ENCODE results near the gene FLT3.

Gene FLT3

DNA sequence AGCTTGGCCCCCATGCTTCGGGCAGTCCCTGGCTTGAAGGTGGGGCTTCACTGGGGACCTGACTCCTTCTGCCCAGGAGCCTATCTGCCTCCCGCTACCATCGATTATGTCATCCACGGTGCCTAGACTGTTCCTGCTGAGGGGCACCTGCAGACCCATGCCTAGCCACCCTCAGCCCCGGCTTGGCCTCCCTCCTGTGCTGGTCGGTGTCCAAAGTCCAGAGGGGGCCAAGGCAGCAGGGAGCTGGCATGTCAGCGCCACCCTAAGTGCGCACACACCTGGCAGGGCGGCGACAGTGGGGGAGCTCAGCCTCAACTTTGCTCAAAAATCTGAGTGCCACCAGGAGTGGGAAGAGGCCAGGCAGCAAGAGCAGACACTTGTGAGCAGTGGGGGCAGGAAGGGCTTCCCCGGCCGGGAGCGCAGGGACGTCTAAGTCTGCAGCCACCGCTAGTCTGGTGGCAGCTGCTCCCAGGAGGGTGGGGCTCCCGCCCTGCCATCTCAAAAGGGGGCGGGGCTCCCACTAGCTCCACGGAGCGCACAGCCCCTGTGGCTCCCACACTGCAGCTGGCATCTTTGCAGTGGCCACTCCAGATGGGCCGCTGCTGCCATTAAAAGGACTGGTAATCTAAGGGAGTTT, 98.4 kb downstream of the FLT3 start:
- no peak for DNase-seq (ENCODE audit: low spot score)

DNA sequence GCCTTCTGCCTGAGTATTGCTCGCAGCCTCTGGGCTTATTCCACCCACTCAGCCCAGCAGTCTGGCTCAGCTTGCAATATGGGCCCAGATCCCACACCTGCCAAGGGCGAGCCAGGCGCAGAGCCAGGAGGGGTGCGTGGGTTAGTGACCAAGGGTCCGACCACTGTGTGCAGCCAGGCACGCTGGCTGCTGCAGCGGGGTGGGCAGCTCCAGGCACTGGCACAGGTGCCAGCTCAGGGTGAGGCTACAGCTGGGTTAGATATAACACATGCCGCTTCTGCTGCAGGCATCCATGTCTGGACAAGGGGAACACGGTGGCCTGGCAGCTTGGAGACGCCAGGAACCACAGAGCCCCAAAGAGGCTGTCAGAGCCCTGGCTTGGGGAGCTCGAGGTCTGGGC, 99.3 kb downstream of the FLT3 start:
- no peak for DNase-seq (ENCODE audit: low spot score)

DNA sequence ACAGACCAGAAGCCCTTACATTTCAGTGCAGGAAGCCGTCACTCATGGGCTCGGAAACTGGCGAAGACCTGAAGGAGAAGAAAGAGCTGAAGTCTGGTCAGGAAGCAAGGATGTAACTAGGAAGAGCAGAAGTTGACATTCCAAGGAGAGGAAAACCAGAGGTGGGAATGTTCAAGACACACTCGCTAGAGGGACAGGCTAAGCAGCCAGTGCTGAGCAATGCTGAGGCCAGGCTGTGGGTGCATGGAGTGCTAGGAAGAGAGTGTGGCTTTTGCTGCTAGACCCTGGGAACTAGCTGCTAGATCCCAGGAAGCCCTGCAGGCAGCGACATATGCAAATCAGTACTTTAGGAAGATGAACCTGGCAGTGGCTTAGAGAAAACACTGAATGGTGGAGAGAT, 99.8 kb downstream of the FLT3 start:
- no peak for DNase-seq (ENCODE audit: low spot score)

DNA sequence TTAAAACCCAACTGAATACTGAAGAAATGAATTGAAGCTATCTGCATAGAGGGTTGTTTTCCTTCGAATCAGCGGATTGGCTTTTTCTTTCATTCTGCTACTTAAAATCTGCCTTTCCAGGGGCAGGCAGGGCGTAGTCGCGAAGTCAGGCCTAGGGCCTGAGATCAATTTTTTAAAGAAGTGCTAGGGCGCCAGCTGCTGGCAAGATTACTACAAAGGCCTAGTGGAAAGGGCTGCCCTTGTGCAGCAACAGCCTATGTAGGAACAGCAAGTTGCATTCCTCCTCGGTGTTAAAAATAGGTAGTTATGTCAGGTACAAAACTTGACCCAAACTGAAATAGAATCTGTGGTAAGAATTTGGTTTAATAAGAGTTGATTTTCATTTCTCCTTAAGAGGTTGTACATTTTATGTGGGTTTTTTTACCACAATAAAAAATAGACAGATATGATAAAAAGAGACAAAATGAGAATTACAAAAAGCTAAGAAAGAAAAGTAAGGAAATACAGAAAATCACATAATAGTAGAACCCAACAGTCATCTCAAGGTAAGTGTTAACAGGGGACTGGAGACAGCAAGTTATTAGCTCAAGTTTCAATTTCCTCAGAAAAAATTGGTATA, 102.4 kb downstream of the FLT3 start:
- DNase-seq (ENCODE audit: low spot score): peak; percentile 16

DNA sequence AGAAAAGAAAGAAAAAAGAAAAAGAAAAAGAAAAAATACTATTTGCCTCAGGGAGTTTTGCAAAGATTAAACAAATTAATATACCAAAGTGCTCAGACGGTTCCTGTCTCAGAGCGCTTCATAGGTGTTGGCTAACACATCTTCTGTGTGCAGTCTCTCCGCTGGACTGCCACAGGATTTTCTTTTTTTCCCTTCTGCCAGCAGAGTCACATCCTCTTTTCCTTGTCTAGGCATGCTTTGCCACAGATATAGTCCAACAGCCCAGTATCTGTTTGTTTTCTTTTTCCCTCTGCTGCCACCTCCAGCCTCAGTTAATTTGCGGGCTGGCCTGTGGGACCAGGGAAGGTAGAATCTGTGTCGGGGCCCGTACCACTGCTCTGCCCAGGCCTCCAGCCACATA, 108.5 kb downstream of the FLT3 start:
- DNase-seq (ENCODE audit: low spot score): no peak

DNA sequence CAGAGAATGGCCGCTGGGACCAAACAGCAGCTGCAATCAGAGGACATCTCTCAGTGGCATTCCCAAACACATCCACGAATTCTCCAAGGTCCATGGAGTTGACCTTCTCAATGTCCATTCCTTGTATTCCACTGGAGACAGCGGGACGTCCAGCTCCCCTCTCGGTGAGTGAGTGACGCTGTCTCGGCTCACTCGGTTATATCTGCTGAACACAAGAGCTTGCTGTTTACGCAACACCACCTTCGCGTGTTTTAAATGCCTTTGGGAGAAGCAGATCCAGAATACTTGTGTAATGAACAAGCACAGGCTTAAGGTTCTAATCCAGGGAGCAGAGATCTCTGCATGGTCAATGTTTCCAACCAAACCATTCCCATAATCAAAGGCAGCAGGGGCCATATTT, 111.9 kb downstream of the FLT3 start, which contains the start of gene URAD:
URAD (minus strand) TSS at position 174 of the 400 bp plus-strand sequence; CDS start at position 118, 56 bp downstream.
- no peak for DNase-seq (ENCODE audit: low spot score)

DNA sequence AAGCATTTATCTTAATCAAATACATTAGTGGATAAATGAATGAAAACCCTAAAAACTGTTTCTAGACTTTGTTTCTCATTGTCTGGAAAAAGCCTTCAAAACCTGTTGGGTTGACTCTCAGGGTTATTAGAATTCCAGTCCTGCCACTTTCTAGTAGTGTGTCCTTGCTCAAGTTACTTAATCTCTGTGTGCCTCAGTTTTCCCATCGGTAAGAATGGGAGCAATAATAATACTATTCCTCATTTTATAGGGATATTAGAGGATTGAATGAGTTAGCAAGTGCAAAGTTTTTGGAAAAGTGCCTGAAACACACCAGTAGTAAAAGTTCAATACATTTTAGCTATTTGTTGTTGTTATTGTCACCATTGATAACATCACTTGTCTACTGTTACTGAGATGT, 114.8 kb downstream of the FLT3 start:
- no peak for DNase-seq (ENCODE audit: low spot score)

DNA sequence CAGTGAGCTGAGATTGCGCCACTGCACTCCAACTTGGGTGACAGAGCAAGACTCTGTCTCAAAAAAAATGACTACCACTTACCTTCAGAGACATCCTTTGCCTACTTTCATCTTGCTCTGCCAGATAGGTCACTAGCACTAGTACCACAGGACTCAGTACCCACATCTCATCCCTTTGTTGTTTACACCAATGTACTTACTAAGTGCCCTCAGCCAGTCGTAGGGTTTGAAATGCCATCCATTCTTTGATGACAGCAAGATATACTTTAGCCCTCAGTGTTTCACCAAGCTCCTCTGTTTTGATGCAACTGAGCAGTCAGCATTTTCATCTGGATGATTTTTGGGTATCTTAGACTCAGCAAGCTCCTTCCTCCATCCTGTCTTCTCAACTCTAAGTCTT, 118.0 kb downstream of the FLT3 start:
- no peak for DNase-seq (ENCODE audit: low spot score)

DNA sequence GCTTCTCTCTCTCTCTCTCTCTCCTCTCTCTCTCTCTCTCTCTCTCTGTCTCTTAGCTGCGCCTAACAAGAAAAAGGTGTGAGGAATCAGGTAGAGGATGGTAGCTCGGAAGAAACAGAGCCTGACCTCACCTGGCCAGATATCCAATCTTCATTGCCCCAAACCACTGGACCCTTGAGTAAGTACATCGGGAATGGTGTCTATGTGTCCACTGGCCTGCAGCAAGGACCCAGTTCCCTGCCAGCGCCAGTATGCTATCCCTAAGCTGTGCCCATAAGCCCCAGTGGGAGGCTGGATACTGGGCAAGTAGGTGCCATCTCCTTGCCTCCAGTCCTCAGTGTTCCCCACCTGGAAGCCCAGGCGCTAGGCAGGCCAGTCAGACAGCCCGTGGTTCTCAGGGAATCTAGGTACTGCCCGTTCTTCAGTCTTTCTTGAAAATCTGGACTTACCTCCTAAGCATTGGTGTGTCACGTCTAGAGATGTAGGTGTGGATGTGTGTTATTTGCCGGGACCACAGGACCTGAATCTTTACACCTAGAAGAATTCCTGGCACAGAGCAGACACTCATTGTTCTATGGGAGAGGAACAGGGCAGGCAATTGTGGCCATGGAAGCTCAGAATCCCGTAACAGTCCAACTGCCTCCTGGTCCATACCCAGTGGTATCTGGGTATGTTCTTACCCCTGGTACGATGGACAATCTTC, 119.2 kb downstream of the FLT3 start:
- DNase-seq (ENCODE audit: low spot score): no peak

DNA sequence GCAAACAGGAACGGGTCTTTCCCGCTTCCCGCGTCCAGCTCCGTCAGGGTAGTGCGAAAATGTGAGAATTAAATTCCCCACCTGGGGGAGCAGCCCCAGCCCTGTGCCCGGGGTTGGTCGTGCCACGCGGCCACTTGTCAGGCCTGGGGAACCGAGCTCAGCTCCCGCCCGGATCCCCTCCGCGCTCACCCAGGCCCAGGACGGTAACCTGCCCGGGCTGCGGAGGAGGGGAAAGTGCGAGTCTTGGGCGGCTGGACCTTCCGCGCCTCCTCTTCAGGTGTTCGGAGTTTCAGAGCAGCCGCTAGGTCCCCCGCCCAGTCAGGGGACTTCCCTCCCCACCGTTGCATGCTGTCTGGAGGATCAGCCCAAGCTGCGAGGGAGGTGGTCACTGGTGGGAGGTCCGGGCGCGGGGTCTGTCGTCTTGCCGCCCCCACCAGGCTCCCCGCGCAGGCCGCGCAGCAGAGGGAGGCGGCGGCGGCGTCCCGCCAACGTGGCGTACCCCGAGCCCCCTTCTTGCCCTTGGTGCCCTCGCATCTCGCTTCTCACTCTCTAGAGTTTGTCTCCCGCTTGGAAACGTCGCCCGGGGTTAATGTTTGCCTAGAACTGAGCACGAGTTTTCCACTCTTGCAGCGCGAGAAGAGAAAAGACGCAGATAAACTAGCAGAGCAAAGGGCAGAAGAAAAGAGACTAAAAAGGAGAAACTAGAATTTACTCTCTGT, 119.9 kb downstream of the FLT3 start:
- no peak for DNase-seq (ENCODE audit: low spot score)

DNA sequence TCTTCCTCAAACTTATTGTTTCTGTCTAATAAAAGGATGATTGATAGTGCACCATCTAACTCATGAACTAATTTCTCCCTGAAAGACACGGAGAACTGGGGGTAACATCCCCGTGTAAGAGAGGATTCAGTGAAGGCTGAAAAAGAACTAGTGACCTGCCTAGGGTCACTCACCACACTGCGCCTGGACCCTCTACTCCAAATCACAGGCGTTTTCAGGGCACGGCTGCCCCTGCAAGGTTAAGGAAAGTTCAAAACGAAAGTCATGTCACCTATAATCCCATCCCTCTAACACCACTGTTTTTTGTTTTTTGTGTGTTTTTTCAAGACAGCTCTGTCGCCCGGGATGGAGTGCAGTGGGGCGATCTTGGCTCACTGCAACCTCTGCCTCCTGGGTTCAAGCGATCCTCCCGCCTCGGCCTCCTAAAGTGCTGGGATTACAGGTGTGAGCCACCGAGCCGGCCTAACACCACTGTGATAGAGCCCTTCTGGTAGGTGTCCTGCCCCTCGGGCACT, 120.6 kb downstream of the FLT3 start:
- no peak for DNase-seq (ENCODE audit: low spot score)

DNA sequence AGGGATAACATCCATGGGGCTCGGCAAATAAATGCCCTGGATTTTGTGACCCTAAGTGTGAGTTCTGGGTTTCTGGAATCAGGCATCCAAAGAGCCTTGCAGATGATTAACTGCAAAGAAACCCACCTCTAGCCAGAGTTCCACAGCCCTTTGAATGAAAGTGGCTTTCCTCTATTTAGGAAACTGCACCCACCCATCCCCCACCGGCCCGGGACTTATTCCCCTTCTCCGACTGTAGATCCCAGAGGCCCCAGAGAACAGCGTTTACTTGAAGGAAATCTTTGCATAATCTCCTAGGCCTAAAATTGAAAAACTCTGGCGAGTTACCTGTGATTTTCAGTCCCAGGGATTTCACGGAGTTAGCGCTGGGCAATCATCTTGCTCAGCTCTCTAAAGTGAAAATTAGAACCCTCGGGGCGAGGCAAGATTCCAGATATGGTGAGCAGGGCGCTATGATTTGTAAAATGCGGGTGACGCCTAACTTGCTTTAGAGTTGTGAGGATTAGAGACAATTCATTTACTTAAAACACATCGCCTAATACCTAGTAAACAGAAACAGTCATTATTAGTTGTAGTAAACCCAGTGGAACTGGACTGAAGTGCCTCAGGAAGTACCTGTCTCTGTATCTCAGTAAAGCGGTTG, 121.3 kb downstream of the FLT3 start:
- DNase-seq (ENCODE audit: low spot score): no peak

DNA sequence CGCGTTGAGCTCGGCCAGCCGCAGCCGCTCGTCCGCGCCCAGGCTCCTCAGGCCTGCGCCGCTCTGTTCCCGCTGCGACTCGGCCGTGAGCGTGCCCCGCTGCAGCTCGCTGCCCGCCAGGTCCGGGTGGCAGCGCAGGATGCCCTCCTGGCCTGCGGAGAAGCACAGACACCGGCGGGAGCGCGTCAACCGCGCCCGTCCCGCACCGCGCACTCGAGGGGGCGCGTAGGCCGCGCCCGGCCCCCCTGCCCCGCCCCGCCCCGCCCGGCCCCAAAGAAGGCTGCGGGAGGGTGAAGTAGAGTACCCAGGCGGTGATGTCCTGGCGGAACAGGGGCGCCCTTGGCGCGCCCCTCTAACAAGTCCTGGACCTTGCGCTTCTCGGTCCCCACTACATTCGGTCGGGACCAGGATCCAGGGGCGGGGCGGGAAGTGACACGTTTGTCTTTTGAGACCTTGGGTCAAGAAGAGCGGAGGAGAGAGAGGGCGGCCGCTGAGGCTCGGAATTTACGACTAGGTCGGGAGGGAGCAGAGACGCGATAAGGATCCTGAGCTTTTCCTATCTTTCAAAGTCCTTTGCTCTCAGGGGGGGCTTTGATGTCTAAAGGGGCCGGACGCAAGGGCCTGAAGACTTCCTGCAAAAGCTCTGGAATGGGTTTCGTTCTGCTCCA, 121.9 kb downstream of the FLT3 start:
- DNase-seq (ENCODE audit: low spot score): no peak

DNA sequence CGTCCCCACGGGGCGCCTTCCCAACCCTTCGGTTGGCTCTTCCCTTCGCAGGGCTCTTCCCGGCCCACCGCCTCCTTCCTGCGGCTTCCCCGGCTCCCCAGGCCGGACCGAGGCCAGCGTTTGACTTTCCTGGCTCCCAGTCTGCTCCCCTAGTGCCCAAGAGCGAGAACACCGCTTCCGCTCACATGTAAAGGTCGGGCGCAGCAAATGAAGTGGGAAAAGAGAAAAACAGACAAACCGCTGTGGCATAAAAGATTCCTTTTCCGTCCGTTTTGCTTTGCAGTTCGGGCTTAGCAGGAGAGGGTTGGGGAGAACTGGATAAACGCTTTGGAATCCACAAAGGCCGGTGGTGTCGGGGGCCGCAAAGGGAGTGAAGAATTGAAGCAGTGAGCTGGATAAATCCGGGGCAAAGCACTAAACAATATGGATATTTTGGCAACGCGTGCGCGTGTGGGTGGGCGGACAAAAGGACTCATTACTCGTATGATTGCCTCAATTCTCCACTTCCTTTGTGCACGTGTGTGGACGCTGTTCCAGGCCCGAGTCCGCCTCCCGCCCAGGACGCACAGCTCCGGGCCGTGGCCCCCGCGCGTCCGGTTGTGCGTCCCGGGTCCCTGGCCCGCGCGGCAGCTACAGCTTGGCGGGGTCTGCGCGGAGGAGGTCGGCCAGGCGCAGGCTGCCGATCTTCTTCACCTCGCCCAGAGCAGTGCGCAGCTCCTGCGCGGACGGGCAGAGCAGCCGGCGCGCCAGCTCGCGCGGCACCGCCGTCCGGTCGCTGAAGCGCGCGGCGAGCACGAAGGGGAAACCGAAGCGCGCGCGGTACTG, 122.7 kb downstream of the FLT3 start:
- no peak for DNase-seq (ENCODE audit: low spot score)

DNA sequence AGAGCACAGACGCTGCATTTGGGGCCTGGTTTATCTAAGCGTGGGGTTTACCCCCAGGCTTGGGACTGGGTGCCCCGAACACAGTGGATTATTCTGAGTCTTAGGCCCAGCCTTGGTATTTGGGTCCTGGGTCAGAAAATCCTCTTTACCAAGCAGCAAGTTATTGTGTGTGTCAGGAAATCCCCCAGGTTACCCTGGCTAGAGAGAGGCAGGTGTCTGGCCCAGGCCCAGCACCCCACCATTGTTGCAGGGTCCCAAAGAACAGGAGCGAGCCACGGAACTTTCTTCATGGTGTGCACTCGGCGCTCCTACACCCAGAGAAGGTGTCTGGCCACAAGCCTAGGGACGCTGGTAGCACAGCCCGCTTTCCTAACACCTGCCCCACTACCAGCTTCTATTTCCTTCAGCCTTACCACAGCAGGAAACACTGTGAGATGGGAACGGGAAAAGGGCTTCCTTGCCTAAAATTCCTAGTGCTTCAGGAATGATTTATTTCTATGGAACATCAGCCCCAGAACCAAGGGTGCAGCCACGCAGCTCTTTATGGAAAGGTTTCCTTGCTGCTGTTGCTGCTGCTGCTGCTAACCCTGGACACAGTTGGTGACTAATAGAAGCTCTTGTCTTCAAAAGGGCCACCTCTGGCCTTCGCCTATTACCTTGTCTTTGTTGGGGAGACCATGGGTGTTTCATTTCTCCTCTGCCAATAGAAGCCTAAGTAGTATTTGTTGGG, 123.8 kb downstream of the FLT3 start:
- DNase-seq (ENCODE audit: low spot score): no peak

DNA sequence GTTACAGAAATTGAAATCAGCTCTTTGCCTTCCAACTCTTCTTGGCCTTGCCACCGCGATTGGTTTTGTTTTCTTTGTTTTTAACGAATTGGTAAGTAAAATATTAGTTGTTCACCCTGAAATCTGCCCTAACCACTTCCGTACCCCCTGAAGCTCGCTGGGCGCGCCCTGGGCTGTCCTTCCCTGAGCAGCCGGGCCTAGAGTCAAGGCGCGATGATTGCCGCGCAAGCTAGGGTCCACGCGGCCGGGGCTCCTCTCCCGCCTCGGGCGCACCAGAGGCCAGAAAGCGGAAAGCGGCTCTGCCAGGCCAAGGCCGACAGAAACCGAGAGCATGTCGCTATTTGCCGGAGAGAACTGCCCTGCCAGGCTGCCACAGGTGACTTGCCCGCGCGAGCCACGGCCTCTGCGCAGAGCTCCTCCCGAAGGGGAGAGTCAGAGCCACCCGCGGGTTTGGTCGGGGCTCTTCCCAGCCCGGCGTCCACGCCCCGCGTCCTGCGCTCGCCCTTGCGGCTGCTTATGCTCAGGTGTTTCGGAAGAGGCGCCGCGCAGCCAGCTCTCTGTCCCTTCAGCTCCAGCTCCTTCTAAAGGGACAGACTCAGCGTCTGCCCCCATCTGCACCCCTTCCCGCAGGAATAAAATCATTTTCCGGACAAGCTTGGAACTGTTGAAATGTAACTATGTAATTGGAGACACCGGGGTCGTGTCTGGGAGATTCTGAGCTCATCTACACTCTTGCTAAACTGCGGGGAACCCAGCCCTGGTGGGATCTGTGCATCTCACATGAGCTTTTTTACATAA, 124.6 kb downstream of the FLT3 start:
- no peak for DNase-seq (ENCODE audit: low spot score)

DNA sequence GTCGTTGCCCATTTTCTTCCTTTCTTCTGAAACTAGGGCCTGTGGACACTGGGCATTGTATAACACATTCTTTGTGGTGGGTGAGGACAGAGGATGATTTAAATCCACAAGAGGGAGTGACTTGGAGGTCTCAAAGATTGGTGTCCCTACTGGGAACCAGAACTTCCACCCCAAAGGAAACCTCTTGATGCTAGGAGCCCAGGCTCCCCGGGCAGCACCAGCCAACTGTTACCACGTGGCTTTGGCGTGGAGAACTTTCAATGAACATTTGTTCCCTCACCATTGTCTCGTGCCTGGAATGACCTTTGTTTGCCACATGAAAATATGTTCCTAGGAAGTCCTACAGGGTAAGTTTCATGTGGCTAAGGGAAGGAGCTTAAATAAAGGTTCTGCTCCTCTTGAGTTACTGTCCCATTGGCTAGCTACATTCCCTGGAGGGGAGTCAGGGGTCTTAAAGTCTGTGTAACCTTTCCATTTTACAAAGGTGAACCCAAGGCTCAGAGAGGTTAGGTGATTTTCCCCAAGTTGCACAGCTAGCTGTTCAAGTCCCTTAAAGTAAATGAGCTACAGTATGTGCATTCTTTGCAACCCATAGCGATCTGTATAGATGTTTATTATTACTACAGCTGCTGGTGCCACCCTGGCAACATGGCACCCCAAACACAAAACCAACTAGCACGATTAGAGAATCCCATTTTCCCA, 126.3 kb downstream of the FLT3 start:
- DNase-seq (ENCODE audit: low spot score): no peak

DNA sequence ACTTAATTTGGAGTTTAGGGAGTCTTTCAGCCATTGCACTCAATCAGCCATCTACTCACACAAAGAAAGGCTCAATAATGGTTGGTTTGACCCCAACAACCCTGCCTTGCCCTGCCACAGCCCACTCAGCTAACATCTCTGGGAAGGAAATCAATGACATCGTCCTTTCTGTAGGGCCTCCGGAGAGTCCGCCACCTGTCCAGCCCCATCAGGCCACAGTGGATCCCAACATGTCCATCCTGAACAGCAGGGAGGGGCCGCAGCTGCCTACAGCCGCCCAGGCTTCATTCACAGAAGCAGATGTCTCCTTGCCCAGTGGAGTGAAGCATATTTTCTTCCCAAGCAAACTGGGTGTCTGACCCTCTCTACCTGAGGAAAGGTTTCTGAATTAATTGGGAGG, 127.1 kb downstream of the FLT3 start:
- no peak for DNase-seq (ENCODE audit: low spot score)

DNA sequence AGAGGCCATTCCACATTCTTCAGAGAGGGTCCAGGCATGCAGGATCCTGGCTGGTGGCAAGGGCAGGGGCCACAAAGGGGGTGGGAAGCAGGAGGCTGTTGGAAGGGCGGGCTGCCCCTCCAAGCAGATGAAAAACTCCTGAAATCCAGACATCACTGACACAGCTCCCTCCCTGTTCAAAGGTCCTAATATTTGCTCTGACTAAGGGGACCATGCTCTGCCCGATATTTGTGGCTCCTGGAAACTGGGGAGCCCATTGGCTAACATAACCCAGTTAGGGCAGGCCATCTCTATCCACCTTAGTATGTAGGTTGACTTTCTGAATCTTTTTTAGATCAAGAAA, 127.9 kb downstream of the FLT3 start:
- no peak for DNase-seq (ENCODE audit: low spot score)
